Fibroblast of gingiva (primary cell): ENCODE results near the gene UBE2L5.

Experiments used
- DNase-seq: peaks from one replicate; pipeline ENCODE4 v3.0.0-alpha.2; 2011; ENCODE audit warnings: low read depth

Gene UBE2L5

DNA sequence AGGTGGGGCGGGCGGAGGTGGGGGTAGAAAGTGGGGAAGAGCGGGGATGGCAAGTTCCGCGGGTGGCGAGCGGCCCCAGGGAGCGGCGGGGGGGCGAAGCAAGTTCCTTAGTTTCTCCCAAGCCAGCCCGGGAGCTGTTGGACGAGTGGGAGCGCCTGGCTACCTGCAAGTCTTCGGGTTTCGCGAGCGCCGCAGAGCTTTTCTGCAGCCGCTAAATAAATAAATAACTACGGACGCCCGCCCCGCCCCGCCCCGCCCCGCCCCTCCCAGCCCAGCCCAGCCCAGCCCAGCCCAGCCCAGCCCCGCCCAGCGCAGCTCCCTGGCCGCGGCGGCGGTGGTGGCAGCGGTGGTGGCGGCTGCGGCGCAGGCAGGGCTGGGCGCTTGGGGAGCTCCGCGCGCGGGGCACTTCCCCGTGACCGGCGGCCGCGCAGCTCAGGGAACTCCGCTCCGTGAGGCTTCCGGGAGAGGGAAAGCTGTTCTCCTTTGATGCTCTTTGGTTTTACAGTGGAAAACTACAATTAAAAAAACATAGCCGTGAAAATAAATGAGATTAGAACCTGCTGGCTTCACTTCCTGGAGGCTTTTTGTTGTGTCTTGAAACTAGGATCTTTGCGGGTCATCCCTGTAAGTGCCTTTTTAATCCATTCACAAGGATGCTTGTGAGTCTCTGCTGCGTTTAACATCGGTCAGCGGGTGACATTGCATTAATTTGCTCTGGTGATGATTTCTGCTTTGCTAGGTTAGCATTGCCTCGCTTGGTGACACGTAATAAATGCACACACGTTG, at the start of gene UBE2L5:
Gene UBE2L5 (plus strand): TSS at position 440 of the 786 bp plus-strand sequence. CDS start 5,498 bp downstream, outside the sequence.
- DNase-seq: peak; percentile 76

DNA sequence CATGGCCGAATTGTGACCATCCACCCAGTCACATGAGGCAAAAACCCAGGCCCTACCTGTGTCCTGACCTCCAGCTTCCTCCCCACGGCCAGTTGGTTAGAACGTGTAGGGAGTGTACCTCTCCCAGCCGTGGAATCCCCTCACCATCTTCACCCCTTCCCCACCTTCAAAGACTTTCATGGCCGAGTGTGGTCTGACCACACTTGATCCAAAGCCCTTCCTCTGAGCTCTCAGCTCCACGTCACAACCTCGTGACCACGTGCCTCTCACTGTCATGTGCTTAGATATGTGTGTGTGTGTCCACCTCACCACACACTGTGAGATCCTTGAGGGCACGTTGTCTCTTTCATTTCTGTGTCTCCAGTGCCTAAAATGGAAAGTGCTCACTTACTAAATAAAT, 48.6 kb upstream of the UBE2L5 start:
- no peak for DNase-seq

DNA sequence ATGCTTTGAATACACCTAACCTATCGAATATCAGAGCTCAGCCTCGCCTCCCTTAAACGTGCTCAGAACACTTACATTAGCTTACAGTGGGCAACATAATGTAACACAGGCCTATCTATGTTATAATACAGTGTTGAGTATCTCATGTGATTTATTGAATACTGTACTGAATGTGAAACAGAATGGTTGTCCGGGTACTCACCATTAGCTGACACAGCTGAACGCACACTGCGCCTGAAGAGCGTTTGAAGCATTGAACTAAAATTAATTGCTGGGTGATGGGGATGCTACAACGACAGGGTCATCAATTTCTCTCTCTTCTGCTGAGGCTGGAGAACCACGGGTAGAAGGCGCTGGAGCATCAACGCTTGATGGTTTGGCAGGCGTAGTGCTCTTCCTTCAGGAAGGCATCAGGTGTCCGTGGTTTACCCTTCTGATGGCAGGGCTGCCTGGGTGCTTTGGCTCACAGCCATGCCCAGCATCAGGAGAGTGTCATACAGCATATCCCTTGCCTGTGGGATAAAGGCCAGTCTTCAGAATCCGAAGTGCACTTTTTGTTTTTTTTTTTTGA, 46.9 kb upstream of the UBE2L5 start:
- no peak for DNase-seq

DNA sequence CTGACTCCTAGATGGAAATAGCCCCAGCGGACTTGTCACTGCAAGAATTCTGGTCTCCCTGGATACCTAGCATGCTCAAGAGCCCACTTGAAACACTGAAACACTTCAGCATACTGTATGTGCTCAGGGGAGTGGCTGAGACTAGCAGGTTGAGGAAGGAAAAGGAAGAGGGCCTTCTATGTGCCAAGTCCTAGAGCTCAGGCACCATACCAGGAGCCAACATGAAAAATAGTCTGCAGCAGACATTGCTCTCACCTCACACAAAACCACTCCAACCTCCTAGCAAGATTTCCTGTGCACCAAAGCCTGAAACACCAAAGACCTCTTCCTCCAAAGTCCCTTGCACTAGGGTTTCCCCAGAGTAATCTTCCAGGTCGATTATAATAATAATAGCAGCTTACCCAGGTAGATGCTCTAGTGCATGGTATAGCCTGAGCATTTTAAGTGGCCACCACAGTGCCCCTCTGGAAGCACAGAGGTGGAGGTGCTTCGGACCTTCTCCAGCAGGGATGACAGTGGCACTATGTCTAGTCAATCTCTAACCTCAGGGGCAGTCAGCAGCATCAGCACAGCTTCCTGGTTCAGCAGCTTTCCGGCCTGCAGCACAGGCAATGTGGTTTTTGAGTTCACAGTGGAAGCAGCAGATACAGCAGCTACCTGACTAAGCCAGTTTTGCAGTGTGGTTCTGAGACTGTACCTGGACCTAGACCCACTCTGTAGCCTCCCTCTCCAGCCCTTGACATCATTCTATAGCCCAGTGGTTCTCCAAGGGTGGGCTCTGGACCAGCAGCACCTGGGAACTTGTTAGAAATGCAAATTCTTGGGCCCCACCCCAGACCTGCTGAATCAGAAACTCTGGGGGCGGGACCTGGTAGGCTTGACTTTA, 45.6 kb upstream of the UBE2L5 start:
- no peak for DNase-seq

DNA sequence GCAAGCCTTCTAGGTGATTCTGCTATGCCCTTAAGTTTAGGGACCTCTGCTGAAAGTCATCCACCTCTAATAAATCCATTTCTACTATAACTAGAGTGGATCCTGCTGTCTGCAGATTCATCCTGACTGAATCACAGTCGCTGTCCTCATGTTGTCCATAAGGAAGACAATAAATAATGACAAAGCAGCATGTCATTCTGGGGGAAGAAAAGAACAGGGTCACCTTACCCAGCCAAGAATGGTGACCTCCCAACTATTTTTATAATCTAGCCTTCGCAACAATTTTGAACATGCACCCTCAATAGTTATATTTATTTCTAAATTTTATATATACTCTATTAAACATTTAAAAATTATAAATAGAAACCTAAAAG, 45.0 kb upstream of the UBE2L5 start:
- DNase-seq: no peak

DNA sequence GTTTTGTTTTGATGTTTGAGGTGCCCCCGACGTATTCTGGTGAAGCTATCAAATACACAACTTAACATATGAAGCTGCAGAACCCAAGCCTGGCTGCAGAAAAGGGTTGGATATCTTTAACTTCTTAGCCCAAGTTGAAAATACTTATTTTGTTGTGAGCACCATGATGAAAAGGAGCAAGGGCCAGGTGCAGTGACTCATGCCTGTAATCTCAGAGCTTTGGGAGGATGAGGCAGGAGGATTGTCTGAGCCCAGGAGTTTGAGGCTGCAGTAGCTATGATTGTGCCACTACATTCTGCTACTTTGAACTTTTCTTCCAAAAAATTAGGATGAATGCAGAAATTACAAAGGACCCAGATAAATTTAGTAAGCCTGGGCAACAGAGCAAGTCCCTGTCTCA, 44.1 kb upstream of the UBE2L5 start:
- DNase-seq: no peak

DNA sequence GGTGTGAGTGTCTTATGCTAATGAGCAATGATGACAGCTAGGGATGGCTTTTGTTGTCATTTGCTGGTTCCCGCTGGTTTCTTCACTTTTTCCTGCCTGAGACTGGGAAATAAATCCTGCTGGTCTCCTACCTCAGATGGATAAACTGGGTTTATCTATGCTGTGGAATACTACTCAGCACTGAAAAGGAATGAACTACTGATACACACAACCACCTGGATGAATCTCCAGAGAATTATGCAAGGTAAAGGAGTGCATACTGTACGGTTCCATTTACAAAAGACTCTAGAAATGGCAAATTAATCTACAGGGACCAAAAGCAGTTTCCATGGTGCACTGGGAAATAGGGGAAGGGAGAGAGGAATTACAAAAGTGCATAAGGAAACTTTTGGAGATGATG, 41.2 kb upstream of the UBE2L5 start:
- DNase-seq: no peak

DNA sequence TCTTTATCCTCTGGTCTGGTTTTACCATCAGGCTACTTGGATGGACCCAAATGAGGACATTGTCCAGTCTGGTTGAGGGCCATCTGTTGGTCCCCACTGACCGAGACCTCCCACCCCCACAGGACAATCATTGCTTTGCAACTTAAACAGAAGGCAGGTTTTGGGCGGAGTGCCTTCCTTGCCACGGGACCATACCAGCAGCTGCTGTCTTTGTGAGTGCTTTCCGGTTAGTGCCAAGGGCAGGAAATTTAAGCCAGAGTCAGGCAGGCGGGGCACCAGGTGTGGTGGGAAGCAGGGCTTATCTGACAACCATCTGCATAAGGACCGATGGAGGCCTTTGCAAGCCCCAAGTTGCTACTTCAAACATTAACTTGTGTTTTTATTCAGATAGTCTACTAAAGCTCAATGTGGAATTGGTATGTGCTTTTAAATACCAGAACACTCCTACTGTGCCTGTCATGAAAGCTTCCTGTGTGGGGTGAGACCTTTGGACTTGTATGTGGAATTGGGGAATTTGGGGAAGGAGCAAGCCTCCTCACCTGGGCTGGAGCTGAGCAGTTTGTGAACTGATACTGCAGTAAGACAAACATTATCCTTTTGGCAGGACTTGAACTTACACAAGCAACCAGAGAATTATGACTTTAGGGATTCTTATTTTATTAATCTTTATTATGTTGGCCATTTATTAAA, 39.3 kb upstream of the UBE2L5 start:
- no peak for DNase-seq

DNA sequence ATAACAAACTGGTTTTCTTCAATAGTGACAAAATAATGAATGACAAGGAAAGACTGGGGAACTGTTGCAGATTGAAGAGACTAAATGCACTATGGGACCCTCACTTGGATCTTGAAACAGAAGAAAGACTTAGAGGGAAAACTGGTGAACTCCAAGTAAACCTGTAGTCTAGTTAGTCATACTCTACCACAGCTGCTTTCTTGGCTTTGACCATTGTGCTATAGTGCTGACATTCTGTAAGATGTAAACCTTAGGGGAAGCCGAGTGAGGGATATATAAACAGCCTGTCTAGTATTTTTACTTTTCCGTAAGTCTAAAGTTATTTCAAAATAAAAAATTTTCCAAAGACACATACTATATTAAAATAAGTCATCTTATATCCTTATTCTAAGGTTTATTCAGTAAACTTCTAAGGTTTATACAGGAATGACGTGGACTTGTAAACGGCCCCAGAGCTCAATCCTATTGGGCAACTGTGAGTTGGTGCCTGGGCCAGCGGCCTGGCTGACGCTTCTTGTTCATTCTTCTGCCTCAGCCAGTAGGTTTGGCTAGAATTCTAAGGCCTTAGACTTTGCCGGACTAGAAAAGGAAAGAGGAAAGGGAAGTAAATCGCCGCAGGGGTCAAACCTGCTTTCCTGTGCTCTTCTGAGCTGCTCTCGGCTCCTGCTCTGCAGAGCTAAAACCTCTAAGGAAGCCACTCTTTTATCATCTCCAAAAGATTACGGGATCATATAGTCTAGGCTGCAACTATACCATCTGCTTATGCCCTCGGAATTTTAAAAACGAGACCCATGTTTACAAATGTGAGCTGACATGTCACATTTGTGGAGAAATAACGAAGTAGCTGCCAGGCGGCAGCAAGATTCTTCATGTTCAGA, 33.6 kb upstream of the UBE2L5 start:
- peak; percentile 75 for DNase-seq

DNA sequence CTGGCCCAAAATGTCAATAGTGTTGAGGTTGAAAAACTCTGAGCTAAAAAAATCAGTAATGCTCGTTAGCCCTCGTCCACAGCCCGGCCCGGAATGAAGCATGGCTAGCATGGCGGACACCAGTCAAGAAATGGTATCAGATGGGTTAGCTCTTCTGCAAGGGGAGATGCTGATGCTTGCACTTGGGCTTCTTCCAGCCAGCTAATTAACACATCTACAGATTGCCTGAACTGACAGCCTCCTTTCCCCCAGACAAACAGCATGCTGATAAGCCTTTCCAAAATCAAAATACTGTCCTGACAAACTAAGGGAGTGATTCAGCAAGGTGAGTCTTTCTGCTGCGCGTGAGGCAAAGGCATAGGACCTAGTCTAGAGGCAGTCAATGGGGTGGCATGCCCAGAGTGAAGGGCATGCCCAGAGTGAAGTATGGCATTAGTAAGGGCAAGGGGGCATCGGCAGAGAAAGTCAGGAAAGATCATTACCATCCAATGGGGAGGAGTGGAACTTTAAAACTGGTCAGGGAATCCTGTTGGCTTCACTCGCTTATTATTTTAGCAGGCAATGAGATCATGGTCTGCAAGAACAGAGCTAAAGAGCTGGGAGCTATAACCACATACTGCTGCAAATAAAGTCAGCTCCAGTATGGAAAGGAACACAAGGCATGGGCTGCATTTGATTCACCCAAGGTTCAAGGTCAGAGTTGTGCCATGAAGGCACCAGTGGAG, 30.2 kb upstream of the UBE2L5 start:
- no peak for DNase-seq

DNA sequence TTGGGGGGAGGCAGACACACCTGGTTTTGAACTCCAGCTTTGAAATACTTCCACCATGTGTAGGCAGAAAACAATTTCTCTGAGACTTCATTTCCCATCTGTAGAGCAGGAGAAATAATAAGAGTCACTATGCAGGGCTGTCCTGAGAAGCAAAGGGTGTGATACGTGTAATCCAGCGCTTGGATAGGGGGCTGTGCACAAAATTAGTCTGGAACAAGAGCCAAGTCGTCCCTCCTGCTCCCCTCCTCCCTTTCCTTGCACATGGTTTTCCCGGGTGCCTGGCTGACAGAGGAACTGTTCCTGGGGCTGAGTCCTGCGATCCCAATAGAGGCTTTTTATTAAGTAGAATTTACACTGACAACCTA, 29.6 kb upstream of the UBE2L5 start:
- no peak for DNase-seq

DNA sequence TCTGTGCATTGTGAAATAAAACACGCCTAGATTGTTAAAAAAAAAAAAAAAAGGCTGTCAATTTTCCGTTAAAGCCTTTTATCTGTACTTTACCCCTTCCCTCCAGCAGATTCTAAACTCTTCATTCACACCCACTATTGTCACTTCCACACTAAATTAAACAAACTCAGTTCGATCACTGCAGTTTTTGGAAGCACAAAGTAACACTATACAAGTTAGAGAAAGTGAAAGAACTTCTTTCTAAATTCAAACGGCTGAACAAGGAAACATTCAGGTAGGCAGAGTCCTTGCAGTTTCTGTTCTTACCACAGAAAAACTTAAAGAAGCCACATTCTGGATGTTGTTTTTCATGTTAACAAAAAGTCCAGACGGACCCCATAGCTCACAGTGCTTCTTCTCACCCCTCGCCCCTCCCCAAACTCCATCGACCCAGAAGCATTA, 27.5 kb upstream of the UBE2L5 start:
- no peak for DNase-seq

DNA sequence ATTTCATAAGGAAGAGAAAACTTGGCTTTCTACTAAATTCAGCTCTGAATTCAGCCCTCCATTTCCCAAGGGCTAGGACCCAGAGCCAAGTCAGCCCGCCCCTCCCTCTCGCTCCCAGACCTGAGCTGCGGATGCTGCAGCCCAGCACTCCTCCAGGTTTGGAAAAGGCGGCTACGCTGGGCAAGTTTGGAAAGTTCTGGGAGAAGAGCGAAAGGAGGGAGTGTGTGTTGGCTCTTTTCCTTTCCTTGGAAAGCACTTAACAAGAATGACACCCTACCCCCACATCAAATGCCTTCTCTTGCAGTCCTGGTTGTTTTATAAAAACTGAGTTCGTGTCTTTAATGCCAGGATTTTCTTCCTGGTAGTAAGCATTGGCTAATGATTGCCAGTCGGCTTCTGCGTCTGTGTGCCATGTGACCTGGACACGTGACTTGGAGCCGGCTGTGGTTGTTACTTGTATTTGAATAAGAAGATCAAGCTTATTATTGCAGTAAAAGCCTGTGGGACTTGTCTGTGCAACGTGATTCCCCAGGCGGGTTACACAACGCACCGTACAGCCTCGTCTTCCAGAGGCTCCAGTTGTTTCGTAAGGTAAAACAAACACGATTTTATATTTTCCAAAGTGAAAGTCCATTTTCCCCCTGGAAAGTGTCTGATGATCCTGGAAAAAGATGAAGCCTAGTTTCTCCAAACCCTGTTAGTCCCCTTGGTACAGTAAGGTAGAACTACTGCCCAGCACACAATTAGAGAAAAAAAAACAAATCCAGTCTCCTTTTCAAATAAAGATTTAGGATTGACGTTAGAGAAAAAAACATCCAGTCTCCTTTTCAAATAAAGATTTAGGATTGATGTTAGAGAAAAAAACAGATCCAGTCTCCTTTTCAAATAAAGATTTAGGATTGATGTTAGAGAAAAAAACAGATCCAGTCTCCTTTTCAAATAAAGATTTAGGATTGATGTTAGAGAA, 26.8 kb upstream of the UBE2L5 start:
- peak; percentile 99 for DNase-seq

DNA sequence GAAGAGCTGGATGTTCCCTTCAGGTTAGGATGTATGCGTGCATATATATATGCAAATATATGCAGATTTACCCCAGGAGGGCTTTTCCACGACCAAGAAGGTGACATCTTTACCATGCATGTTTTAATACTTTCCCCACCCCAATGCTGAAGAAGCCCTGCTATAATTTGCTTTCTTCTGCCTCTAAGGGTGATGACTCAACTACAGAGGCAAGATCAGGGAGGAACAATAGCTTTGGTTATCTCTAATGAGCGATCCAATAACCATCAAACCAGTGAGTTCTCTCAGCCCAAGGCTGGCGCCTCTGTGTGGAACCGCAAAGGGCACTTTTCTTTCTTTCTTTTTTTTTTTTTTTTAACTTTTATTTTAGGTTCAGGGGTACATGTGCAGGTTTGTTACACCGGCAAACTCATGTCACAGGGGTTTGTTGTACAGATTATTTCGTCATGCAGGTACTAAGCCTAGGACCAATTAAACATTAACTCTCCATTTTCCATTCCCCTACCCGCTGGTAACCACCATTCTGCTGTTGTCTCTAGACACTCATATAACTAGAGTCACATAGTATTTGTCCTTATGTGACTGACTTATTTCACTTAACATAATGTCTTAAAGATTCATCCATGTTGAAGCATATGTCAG, 25.7 kb upstream of the UBE2L5 start:
- DNase-seq: no peak

DNA sequence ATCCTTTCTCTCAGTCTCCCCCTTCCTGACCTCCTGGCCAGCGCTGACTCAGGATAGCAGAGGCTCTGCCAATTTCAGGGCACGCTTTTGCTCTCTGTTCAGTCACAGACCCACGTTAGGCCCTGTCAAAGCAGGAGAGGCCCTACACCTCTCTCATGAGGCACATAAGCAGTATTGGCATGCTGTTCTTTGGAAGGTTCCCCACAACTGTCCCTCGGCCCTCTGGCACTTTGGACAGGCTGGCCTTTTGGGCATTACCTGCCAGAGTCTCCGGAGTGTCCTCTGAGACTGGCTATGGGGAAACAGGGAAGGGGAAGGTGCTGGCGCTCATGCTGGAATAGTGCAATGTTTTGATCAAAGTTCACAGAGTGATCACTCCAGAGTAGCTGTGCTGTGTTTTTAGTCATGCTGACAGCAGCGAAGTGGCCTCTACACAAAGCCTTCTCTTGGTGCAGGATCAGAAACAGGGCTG, 23.7 kb upstream of the UBE2L5 start:
- DNase-seq: peak; percentile 32

DNA sequence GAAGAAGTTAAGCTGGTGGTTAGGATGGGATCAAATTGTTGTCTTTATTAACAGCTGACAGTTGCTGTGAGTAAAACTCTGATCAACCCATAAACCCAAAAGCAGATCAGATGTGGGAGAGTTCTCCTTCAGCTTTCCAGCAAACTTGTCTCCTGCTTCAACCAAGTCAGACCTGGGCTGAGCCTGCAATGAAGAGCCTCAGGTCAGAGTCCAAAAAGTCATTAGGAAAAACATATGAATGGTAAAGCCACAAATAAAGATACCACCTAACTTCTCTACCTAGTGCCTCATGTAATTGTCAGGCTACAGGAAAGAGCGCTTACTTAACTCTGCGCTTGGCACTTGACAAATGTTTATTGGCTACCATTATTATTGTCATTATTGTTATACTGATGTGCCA, 21.9 kb upstream of the UBE2L5 start:
- DNase-seq: no peak

DNA sequence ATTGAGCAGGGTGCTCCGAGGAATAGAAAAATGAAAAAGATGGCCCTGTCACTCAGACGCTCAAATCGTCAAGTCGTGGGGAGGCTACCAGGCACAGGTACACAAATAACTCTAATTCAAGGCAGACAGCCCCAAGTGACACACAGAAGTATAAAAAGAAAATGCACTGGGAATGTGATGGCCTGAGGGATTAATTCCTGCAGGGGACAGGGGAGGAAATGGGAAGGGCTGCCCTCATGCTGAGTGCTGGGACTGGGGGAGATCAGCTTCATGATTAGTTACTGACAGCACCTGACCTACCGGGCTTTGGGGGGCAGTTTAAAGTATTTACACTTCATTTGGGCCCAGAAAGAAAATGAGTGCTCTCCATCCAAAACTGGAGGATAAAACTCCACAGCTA, 20.9 kb upstream of the UBE2L5 start:
- DNase-seq: no peak

DNA sequence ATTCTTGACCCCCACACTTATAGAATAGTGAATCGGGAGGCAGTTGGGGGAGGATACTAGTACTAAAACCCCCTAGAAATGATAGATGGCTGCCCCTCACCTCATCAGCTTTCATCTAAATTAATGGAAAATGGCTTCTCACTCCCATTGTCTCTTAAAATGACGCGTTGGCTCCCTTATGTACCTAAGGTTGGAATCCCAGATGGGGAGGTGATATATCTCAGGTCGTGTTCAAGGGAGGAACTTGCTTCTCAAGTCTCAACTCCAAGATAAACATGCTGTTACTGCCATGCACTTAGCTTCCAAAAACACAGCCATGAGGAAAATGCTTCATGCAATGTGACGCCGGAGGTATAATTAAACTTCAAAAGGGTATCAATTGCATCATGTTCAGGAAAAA, 18.8 kb upstream of the UBE2L5 start:
- DNase-seq: no peak

DNA sequence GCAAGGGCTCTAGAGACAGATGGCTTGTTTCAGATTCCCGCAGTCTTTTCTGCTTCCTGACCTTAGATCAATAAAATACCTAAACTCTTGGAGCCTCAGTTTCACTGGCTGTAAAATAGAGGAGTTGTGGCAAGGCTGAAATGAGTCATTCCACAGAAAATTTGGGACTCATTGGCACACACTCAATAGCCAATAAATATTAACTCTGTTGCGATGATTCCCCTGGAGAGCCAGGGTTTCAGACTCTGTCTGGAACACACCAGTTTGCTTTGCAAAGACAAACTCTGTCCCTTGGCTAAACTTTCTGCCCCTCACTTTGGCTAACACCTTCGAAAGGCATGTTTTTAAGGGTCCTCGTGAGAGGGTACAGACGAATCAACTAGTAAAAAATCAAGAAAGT, 18.1 kb upstream of the UBE2L5 start:
- DNase-seq: no peak
